Skeletal muscle tissue (tissue), 4 donors: ENCODE data around the gene GTF2IRD1. TPM values are rescaled to one million over a fixed set of nuclear protein-coding genes. Genes with fewer than 3 reads are reported as not detected.

Experiments
- H3K27ac ChIP-seq: one replicate; pipeline ENCODE4 v1.7.0; 2013; ENCODE audit warnings: mild to moderate bottlenecking, low read depth, low read length, inconsistent platforms
- H3K27me3 ChIP-seq, 3 donors: one replicate each; pipeline ENCODE4 v1.7.0; 2013; ENCODE audit warnings: low read length in 3 of 3; ENCODE audit not compliant: control insufficient read depth in 3 of 3, insufficient read depth in 3 of 3
- H3K36me3 ChIP-seq, 3 donors: one replicate each; pipeline ENCODE4 v1.7.0; 2013; ENCODE audit warnings: low read length in 3 of 3; ENCODE audit not compliant: control insufficient read depth in 3 of 3, insufficient read depth in 3 of 3
- H3K4me1 ChIP-seq, 3 donors: one replicate each; pipeline ENCODE4 v1.7.0; 2013; ENCODE audit warnings: low read length in 3 of 3, mild to moderate bottlenecking in 3 of 3; ENCODE audit not compliant: control insufficient read depth in 3 of 3, insufficient read depth in 3 of 3
- H3K4me3 ChIP-seq, 3 donors: one replicate each; pipeline ENCODE4 v1.7.0; 2013; ENCODE audit warnings: low read length in 3 of 3
- H3K9ac ChIP-seq, 3 donors: one replicate each; pipeline ENCODE4 v1.7.0; 2013; ENCODE audit warnings: low read length in 3 of 3, mild to moderate bottlenecking in 3 of 3, moderate library complexity in 2 of 3, low read depth in 1 of 3
- H3K9me3 ChIP-seq, 3 donors: one replicate each; pipeline ENCODE4 v1.7.0; 2013; ENCODE audit warnings: low read length in 3 of 3; ENCODE audit not compliant: control insufficient read depth in 3 of 3
- total RNA-seq: library from RNA; depleted of rRNA; stranded (reverse); fragments of >200 nt; gene quantifications from one replicate; pipeline ENCODE4 v1.2.3, GENCODE V29; 2014
- donor health status: Osteomylitis.

Gene GTF2IRD1
- total RNA-seq, 1 donor from 2014 or later, result 16.2 TPM

- peaks cover 0 to 5% (median 0%) of the 10 kb centered on the region in 3 donors for H3K36me3 ChIP-seq
- H3K27me3 ChIP-seq, result no peaks in the 10 kb centered on the region
- H3K4me1 ChIP-seq, result peaks cover 15 to 20% (median 17%) of the 10 kb centered on the region in 3 donors
- no peaks in the 10 kb centered on the region for H3K9me3 ChIP-seq
- H3K27ac ChIP-seq, result no peak overlapping the region
- no peak overlapping the region for H3K4me3 ChIP-seq
- H3K9ac ChIP-seq, result no peak overlapping the region
Observed at GRCh38 chr7:74582447-74583039, 128.8 kb downstream of the GTF2IRD1 start.

- Histone ChIP-seq H3K36me3 (peaks cover 0 to 5% (median 0%) of the 10 kb centered on the region in 3 donors), H3K27ac (no peak overlapping the region), H3K4me3 (no peak overlapping the region), H3K27me3 (no peaks in the 10 kb centered on the region), H3K9ac (peak overlapping the region in 1 of 3 donors; percentile 33), H3K9me3 (no peaks in the 10 kb centered on the region), H3K4me1 (peaks cover 17 to 23% (median 20%) of the 10 kb centered on the region in 3 donors)
Observed at GRCh38 chr7:74583630-74584029, 129.9 kb downstream of the GTF2IRD1 start.

GRCh38 chr7:74584160-74584954 is 130.7 kb downstream of the GTF2IRD1 start:
- Histone ChIP-seq H3K27me3 (no peaks in the 10 kb centered on the region), H3K9me3 (no peaks in the 10 kb centered on the region), H3K9ac (no peak overlapping the region), H3K36me3 (peaks cover 0 to 5% (median 0%) of the 10 kb centered on the region in 3 donors), H3K4me3 (no peak overlapping the region), H3K27ac (no peak overlapping the region), H3K4me1 (peaks cover 17 to 23% (median 20%) of the 10 kb centered on the region in 3 donors)

GRCh38 chr7:74585844-74586243 is 132.1 kb downstream of the GTF2IRD1 start:
- peaks cover 5 to 13% (median 8%) of the 10 kb centered on the region in 3 donors for H3K36me3 ChIP-seq
- H3K9ac ChIP-seq, result no peak overlapping the region
- no peaks in the 10 kb centered on the region for H3K27me3 ChIP-seq
- H3K4me3 ChIP-seq, result no peak overlapping the region
- H3K27ac ChIP-seq, result no peak overlapping the region
- no peaks in the 10 kb centered on the region for H3K9me3 ChIP-seq
- H3K4me1 ChIP-seq, result peaks cover 7 to 11% (median 7%) of the 10 kb centered on the region in 3 donors

GRCh38 chr7:74586258-74587175 is 132.8 kb downstream of the GTF2IRD1 start:
- Histone ChIP-seq H3K9me3 (no peaks in the 10 kb centered on the region), H3K27ac (peak overlapping the region; percentile 19), H3K9ac (no peak overlapping the region), H3K4me1 (peaks cover 7 to 11% (median 7%) of the 10 kb centered on the region in 3 donors), H3K36me3 (peaks cover 8 to 15% (median 10%) of the 10 kb centered on the region in 3 donors), H3K4me3 (no peak overlapping the region), H3K27me3 (no peaks in the 10 kb centered on the region)

- no peaks in the 10 kb centered on the region for H3K27me3 ChIP-seq
- peak overlapping the region in 1 of 3 donors; percentile 29 for H3K4me3 ChIP-seq
- H3K9me3 ChIP-seq, result no peaks in the 10 kb centered on the region
- peaks cover 7 to 11% (median 7%) of the 10 kb centered on the region in 3 donors for H3K4me1 ChIP-seq
- H3K9ac ChIP-seq, result no peak overlapping the region
- peak overlapping the region; percentile 19 for H3K27ac ChIP-seq
- H3K36me3 ChIP-seq, result peaks cover 10 to 17% (median 11%) of the 10 kb centered on the region in 3 donors
Observed at GRCh38 chr7:74587435-74588126, 133.9 kb downstream of the GTF2IRD1 start.

GRCh38 chr7:74590813-74591212 is 137.1 kb downstream of the GTF2IRD1 start:
- Histone ChIP-seq H3K4me1 (peaks cover 7 to 11% (median 7%) of the 10 kb centered on the region in 3 donors), H3K27ac (no peak overlapping the region), H3K9ac (no peak overlapping the region), H3K4me3 (no peak overlapping the region), H3K9me3 (no peaks in the 10 kb centered on the region), H3K36me3 (peaks cover 19 to 24% (median 20%) of the 10 kb centered on the region in 3 donors), H3K27me3 (no peaks in the 10 kb centered on the region)

- Histone ChIP-seq H3K4me3 (no peak overlapping the region), H3K27me3 (no peaks in the 10 kb centered on the region), H3K9ac (no peak overlapping the region), H3K9me3 (no peaks in the 10 kb centered on the region), H3K4me1 (no peaks in the 10 kb centered on the region), H3K27ac (no peak overlapping the region), H3K36me3 (peaks cover 33 to 37% (median 34%) of the 10 kb centered on the region in 3 donors)
Observed at GRCh38 chr7:74598558-74598957, 144.9 kb downstream of the GTF2IRD1 start.

- H3K9ac ChIP-seq, result no peak overlapping the region
- no peak overlapping the region for H3K4me3 ChIP-seq
- H3K36me3 ChIP-seq, result peaks cover 32 to 36% (median 33%) of the 10 kb centered on the region in 3 donors
- peaks cover 0 to 2% (median 0%) of the 10 kb centered on the region in 3 donors for H3K4me1 ChIP-seq
- H3K27me3 ChIP-seq, result no peaks in the 10 kb centered on the region
- no peaks in the 10 kb centered on the region for H3K9me3 ChIP-seq
- no peak overlapping the region for H3K27ac ChIP-seq
Observed at GRCh38 chr7:74599244-74599643, 145.5 kb downstream of the GTF2IRD1 start.
